GM23338 (cell line): ENCODE measurements around the gene MIR17HG. TPM values are rescaled to one million over a fixed set of nuclear protein-coding genes. Genes with fewer than 3 reads are reported as not detected.

ENCODE experiments used
- ATAC-seq: fragments of 200-7000 bp; cut with Tn5 transposase; 3 replicates; pipeline ENCODE4 v1.9.1; 2020
- DNase-seq: peaks from one replicate; pipeline ENCODE4 v3.0.0-alpha.2; 2015; ENCODE audit warnings: low spot score
- H2AFZ ChIP-seq: fragments of 200-600 bp; sonication (generic); 2 replicates; pipeline ENCODE4 v1.8.0; 2016; ENCODE audit warnings: antibody characterized with exemption, mild to moderate bottlenecking, moderate library complexity
- H3F3A ChIP-seq: fragments of 200-600 bp; sonication (generic); replicated peaks from 2 replicates; pipeline ENCODE4 v1.8.0; 2017; ENCODE audit warnings: antibody characterized with exemption, mixed run types, low read depth
- H3K27ac ChIP-seq: fragments of 200-600 bp; sonication (generic); 2 replicates; pipeline ENCODE4 v1.6.1; 2016; ENCODE audit warnings: low read depth
- H3K27me3 ChIP-seq: fragments of 200-600 bp; sonication (generic); 2 replicates; pipeline ENCODE4 v1.8.0; 2016; ENCODE audit warnings: mild to moderate bottlenecking, mixed run types, moderate library complexity; ENCODE audit not compliant: insufficient read depth
- H3K36me3 ChIP-seq: fragments of 200-600 bp; sonication (generic); 2 replicates; pipeline ENCODE4 v1.8.0; 2016; ENCODE audit warnings: mild to moderate bottlenecking; ENCODE audit not compliant: insufficient read depth
- H3K4me1 ChIP-seq: fragments of 200-600 bp; sonication (generic); 2 replicates; pipeline ENCODE4 v1.8.0; 2016; ENCODE audit warnings: mild to moderate bottlenecking, moderate library complexity; ENCODE audit not compliant: insufficient read depth
- H3K4me2 ChIP-seq: fragments of 200-600 bp; sonication (generic); 2 replicates; pipeline ENCODE4 v1.7.1; 2017; ENCODE audit warnings: mixed run types
- H3K4me3 ChIP-seq: fragments of 200-600 bp; sonication (generic); 2 replicates; pipeline ENCODE4 v1.6.1; 2016; ENCODE audit warnings: mixed run types
- H3K79me2 ChIP-seq: fragments of 200-600 bp; sonication (generic); replicated peaks from 2 replicates; pipeline ENCODE4 v1.8.0; 2017; ENCODE audit warnings: mild to moderate bottlenecking; ENCODE audit not compliant: insufficient read depth
- H3K9me2 ChIP-seq: fragments of 200-600 bp; sonication (generic); 2 replicates; pipeline ENCODE4 v1.8.0; 2017; ENCODE audit not compliant: insufficient read depth
- H4K20me1 ChIP-seq: fragments of 200-600 bp; sonication (generic); replicated peaks from 2 replicates; pipeline ENCODE4 v1.8.0; 2017; ENCODE audit warnings: mild to moderate bottlenecking; ENCODE audit not compliant: insufficient read depth
- H3K27ac Mint-ChIP-seq: 2 replicates; pipeline ENCODE4 v1.8.0; 2020; ENCODE audit warnings: inconsistent platforms, mild to moderate bottlenecking, moderate library complexity, mixed read lengths
- H3K27me3 Mint-ChIP-seq: 3 replicates; pipeline ENCODE4 v1.8.0; 2022; ENCODE audit warnings: low read depth, mild to moderate bottlenecking, moderate library complexity, mixed read lengths, inconsistent platforms; ENCODE audit not compliant: insufficient read depth, poor library complexity
- H3K36me3 Mint-ChIP-seq: 3 replicates; pipeline ENCODE4 v1.8.0; 2021; ENCODE audit warnings: low read depth, mild to moderate bottlenecking, inconsistent platforms, moderate library complexity, mixed read lengths
- H3K4me1 Mint-ChIP-seq: 3 replicates; pipeline ENCODE4 v1.8.0; 2020; ENCODE audit warnings: mild to moderate bottlenecking, inconsistent platforms, mixed read lengths
- H3K4me3 Mint-ChIP-seq: 3 replicates; pipeline ENCODE4 v1.8.0; 2021; ENCODE audit warnings: moderate library complexity, mild to moderate bottlenecking, inconsistent platforms, mixed read lengths
- H3K9me3 Mint-ChIP-seq: 3 replicates; pipeline ENCODE4 v1.8.0; 2020; ENCODE audit warnings: moderate library complexity, mild to moderate bottlenecking, inconsistent platforms, mixed read lengths
- CREB1 ChIP-seq: fragments of 250-450 bp; sonication (Bioruptor Pico); IDR thresholded peaks from 2 replicates; pipeline ENCODE4 v1.5.0; 2020; ENCODE audit warnings: low read depth, mild to moderate bottlenecking, moderate library complexity
- EZH2 ChIP-seq: fragments of 200-600 bp; sonication (generic); IDR thresholded peaks from one replicate; pipeline ENCODE4 v1.8.0; 2017; ENCODE audit warnings: antibody characterized with exemption, mild to moderate bottlenecking, low read depth; ENCODE audit not compliant: unreplicated experiment
- EZH2phosphoT487 ChIP-seq: fragments of 200-600 bp; sonication (generic); IDR thresholded peaks from one replicate; pipeline ENCODE4 v1.8.1; 2018; ENCODE audit warnings: antibody characterized with exemption; ENCODE audit not compliant: unreplicated experiment
- JUNB ChIP-seq: IDR thresholded peaks from one replicate; pipeline ENCODE4 v1.6.1; 2016; ENCODE audit warnings: antibody characterized with exemption; ENCODE audit not compliant: unreplicated experiment
- NANOG ChIP-seq: IDR thresholded peaks from 2 replicates; pipeline ENCODE4 v1.6.1; 2016; ENCODE audit warnings: antibody characterized with exemption, borderline replicate concordance
- POLR2AphosphoS5 ChIP-seq: IDR thresholded peaks from 2 replicates; pipeline ENCODE4 v1.6.1; 2016; ENCODE audit warnings: antibody characterized with exemption, low read depth
- REST ChIP-seq: IDR thresholded peaks from one replicate; pipeline ENCODE4 v1.6.1; 2018; ENCODE audit warnings: antibody characterized with exemption; ENCODE audit not compliant: unreplicated experiment
- STAT1 ChIP-seq: IDR thresholded peaks from one replicate; pipeline ENCODE4 v1.6.1; 2016; ENCODE audit warnings: antibody characterized with exemption; ENCODE audit not compliant: unreplicated experiment
- ZNF114 ChIP-seq: fragments of 250-450 bp; sonication (Bioruptor Pico); IDR thresholded peaks from 2 replicates; pipeline ENCODE4 v1.5.0; 2020; ENCODE audit warnings: mild to moderate bottlenecking, moderate library complexity
- ZNF331 ChIP-seq: fragments of 250-450 bp; sonication (Bioruptor Pico); IDR thresholded peaks from 2 replicates; pipeline ENCODE4 v1.5.0; 2020; ENCODE audit warnings: low read depth, mild to moderate bottlenecking, moderate library complexity
- polyA plus RNA-seq: library from polyadenylated mRNA; unstranded; fragments of >200 nt; fragmentation: Nextera tagmentation; extraction: Ambion mirVana; gene quantifications from 2 replicates; pipeline ENCODE4 v1.2.1, GENCODE V29; 2016
- total RNA-seq: library from RNA; depleted of rRNA; stranded (reverse); fragments of >200 nt; shearing (Covaris generic); gene quantifications from 2 replicates; pipeline ENCODE4 v1.2.3, GENCODE V29; 2014
- TF ChIP-seq, protein P1 (sequence below): fragments of 250-450 bp; sonication (Bioruptor Pico); IDR thresholded peaks from 2 replicates; pipeline ENCODE4 v1.5.0; 2020; ENCODE audit warnings: mild to moderate bottlenecking, moderate library complexity
- TF ChIP-seq, protein P2 (sequence below): IDR thresholded peaks from 2 replicates; pipeline ENCODE4 v1.6.1; 2016; ENCODE audit warnings: antibody characterized with exemption
- TF ChIP-seq, protein P3 (sequence below), 2 experiments: fragments of 200-600 bp in 1 of 2; sonication (generic) in 1 of 2; conservative IDR thresholded peaks; 2 replicates each; pipeline versions ENCODE4 v1.5.1 to v1.6.1; 2016 to 2017; ENCODE audit warnings: antibody characterized with exemption in 2 of 2, low read depth in 2 of 2, mild to moderate bottlenecking in 2 of 2, moderate library complexity in 1 of 2

MIR17HG gene
- total and polyA plus RNA-seq, 2 experiments from 2014 or later = 14.8 to 46.0 TPM

- DNase-seq = no peak
- Histone ChIP-seq H3K9me2 (no peaks in the 10 kb centered on the region), H3K79me2 (peaks cover 40% of the 10 kb centered on the region), H3K27me3 (no peaks in the 10 kb centered on the region), H3F3A (peaks cover 42% of the 10 kb centered on the region), H3K4me2 (no peak overlapping the region), H3K27ac (peak overlapping the region; percentile 2; the same call in 1 of the 2 replicates), H3K4me1 (peaks cover 15% of the 10 kb centered on the region), H3K4me3 (no peak overlapping the region), H4K20me1 (peaks cover 70% of the 10 kb centered on the region), H3K36me3 (peaks cover 66% of the 10 kb centered on the region), H2AFZ (no peak overlapping the region)
- no peaks in the 10 kb centered on the region for H3K9me3 Mint-ChIP-seq
- no peak for TF ChIP-seq CREB1
- TF ChIP-seq EZH2 = no peak
- no peak for TF ChIP-seq STAT1
- TF ChIP-seq, protein P1, sequence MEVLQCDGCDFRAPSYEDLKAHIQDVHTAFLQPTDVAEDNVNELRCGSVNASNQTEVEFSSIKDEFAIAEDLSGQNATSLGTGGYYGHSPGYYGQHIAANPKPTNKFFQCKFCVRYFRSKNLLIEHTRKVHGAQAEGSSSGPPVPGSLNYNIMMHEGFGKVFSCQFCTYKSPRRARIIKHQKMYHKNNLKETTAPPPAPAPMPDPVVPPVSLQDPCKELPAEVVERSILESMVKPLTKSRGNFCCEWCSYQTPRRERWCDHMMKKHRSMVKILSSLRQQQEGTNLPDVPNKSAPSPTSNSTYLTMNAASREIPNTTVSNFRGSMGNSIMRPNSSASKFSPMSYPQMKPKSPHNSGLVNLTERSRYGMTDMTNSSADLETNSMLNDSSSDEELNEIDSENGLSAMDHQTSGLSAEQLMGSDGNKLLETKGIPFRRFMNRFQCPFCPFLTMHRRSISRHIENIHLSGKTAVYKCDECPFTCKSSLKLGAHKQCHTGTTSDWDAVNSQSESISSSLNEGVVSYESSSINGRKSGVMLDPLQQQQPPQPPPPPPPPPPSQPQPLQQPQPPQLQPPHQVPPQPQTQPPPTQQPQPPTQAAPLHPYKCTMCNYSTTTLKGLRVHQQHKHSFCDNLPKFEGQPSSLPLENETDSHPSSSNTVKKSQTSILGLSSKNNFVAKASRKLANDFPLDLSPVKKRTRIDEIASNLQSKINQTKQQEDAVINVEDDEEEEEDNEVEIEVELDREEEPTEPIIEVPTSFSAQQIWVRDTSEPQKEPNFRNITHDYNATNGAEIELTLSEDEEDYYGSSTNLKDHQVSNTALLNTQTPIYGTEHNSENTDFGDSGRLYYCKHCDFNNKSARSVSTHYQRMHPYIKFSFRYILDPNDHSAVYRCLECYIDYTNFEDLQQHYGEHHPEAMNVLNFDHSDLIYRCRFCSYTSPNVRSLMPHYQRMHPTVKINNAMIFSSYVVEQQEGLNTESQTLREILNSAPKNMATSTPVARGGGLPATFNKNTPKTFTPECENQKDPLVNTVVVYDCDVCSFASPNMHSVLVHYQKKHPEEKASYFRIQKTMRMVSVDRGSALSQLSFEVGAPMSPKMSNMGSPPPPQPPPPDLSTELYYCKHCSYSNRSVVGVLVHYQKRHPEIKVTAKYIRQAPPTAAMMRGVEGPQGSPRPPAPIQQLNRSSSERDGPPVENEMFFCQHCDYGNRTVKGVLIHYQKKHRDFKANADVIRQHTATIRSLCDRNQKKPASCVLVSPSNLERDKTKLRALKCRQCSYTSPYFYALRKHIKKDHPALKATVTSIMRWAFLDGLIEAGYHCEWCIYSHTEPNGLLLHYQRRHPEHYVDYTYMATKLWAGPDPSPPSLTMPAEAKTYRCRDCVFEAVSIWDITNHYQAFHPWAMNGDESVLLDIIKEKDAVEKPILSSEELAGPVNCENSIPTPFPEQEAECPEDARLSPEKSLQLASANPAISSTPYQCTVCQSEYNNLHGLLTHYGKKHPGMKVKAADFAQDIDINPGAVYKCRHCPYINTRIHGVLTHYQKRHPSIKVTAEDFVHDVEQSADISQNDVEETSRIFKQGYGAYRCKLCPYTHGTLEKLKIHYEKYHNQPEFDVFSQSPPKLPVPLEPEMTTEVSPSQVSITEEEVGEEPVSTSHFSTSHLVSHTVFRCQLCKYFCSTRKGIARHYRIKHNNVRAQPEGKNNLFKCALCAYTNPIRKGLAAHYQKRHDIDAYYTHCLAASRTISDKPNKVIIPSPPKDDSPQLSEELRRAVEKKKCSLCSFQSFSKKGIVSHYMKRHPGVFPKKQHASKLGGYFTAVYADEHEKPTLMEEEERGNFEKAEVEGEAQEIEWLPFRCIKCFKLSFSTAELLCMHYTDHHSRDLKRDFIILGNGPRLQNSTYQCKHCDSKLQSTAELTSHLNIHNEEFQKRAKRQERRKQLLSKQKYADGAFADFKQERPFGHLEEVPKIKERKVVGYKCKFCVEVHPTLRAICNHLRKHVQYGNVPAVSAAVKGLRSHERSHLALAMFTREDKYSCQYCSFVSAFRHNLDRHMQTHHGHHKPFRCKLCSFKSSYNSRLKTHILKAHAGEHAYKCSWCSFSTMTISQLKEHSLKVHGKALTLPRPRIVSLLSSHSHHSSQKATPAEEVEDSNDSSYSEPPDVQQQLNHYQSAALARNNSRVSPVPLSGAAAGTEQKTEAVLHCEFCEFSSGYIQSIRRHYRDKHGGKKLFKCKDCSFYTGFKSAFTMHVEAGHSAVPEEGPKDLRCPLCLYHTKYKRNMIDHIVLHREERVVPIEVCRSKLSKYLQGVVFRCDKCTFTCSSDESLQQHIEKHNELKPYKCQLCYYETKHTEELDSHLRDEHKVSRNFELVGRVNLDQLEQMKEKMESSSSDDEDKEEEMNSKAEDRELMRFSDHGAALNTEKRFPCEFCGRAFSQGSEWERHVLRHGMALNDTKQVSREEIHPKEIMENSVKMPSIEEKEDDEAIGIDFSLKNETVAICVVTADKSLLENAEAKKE (CRISPR knock-in tag) = no peak
- no peak for TF ChIP-seq JUNB
- TF ChIP-seq, protein P2, sequence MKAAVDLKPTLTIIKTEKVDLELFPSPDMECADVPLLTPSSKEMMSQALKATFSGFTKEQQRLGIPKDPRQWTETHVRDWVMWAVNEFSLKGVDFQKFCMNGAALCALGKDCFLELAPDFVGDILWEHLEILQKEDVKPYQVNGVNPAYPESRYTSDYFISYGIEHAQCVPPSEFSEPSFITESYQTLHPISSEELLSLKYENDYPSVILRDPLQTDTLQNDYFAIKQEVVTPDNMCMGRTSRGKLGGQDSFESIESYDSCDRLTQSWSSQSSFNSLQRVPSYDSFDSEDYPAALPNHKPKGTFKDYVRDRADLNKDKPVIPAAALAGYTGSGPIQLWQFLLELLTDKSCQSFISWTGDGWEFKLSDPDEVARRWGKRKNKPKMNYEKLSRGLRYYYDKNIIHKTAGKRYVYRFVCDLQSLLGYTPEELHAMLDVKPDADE = no peak
- TF ChIP-seq NANOG = no peak
- no peak for TF ChIP-seq ZNF114 (CRISPR knock-in tag)
- no peak for TF ChIP-seq ZNF331 (CRISPR knock-in tag)
- TF ChIP-seq, protein P3, sequence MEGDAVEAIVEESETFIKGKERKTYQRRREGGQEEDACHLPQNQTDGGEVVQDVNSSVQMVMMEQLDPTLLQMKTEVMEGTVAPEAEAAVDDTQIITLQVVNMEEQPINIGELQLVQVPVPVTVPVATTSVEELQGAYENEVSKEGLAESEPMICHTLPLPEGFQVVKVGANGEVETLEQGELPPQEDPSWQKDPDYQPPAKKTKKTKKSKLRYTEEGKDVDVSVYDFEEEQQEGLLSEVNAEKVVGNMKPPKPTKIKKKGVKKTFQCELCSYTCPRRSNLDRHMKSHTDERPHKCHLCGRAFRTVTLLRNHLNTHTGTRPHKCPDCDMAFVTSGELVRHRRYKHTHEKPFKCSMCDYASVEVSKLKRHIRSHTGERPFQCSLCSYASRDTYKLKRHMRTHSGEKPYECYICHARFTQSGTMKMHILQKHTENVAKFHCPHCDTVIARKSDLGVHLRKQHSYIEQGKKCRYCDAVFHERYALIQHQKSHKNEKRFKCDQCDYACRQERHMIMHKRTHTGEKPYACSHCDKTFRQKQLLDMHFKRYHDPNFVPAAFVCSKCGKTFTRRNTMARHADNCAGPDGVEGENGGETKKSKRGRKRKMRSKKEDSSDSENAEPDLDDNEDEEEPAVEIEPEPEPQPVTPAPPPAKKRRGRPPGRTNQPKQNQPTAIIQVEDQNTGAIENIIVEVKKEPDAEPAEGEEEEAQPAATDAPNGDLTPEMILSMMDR (conservative IDR thresholded peaks at IDR 0.05; ENCODE audit: low read depth in 2 of 2) = no peak
- no peak for TF ChIP-seq POLR2AphosphoS5
- TF ChIP-seq EZH2phosphoT487 = no peak
- TF ChIP-seq REST = no peak
- H3K36me3 Mint-ChIP-seq = peaks cover 79% of the 10 kb centered on the region
- no peak overlapping the region for H3K4me3 Mint-ChIP-seq
- no peak for ATAC-seq
- H3K27ac Mint-ChIP-seq = no peak overlapping the region
- peaks cover 40% of the 10 kb centered on the region for H3K4me1 Mint-ChIP-seq
- H3K27me3 Mint-ChIP-seq = peaks cover 11% of the 10 kb centered on the region
Measured at GRCh38 chr13:91355099-91355825, 7.8 kb downstream of the MIR17HG start.
